KMS-11 (cell line): Measurements from ENCODE around the gene SPDL1.
A peak's percentile ranks its signal among the peaks of the same experiment; 100 is the strongest.

Experiments used
- H2AFZ ChIP-seq: fragments of 200-600 bp; sonication (generic); 2 replicates; pipeline ENCODE4 v1.6.1; 2016; ENCODE audit warnings: antibody characterized with exemption, mixed run types, low read depth
- H3K27ac ChIP-seq: fragments of 200-600 bp; sonication (generic); 2 replicates; pipeline ENCODE4 v1.6.1; 2016; ENCODE audit warnings: mild to moderate bottlenecking, mixed run types
- H3K27me3 ChIP-seq: fragments of 200-600 bp; sonication (generic); 2 replicates; pipeline ENCODE4 v1.6.1; 2017; ENCODE audit warnings: mild to moderate bottlenecking, low read depth, mixed run types, moderate library complexity; ENCODE audit not compliant: insufficient read depth
- H3K36me3 ChIP-seq: fragments of 200-600 bp; sonication (generic); 2 replicates; pipeline ENCODE4 v1.6.1; 2017; ENCODE audit warnings: mild to moderate bottlenecking, mixed run types; ENCODE audit not compliant: insufficient read depth
- H3K4me1 ChIP-seq: fragments of 200-600 bp; sonication (generic); 2 replicates; pipeline ENCODE4 v1.6.1; 2016; ENCODE audit warnings: mild to moderate bottlenecking, low read depth, mixed run types; ENCODE audit not compliant: poor library complexity, severe bottlenecking
- H3K4me2 ChIP-seq: fragments of 200-600 bp; sonication (generic); 2 replicates; pipeline ENCODE4 v1.7.0; 2016; ENCODE audit warnings: mild to moderate bottlenecking, mixed run types
- H3K4me3 ChIP-seq: fragments of 200-600 bp; sonication (generic); IDR thresholded peaks from 2 replicates; pipeline ENCODE4 v1.6.1; 2017; ENCODE audit warnings: low read depth, low read length, mixed read lengths; ENCODE audit not compliant: insufficient read depth
- H3K79me2 ChIP-seq: fragments of 200-600 bp; sonication (generic); 2 replicates; pipeline ENCODE4 v1.6.1; 2016; ENCODE audit warnings: low read depth, mixed run types; ENCODE audit not compliant: insufficient read depth
- H3K9ac ChIP-seq: fragments of 200-600 bp; sonication (generic); 2 replicates; pipeline ENCODE4 v1.6.1; 2016; ENCODE audit warnings: mild to moderate bottlenecking, mixed run types
- H4K20me1 ChIP-seq: fragments of 200-600 bp; sonication (generic); 2 replicates; pipeline ENCODE4 v1.6.1; 2016; ENCODE audit warnings: mild to moderate bottlenecking, mixed run types; ENCODE audit not compliant: insufficient read depth
- CTCF ChIP-seq: fragments of 200-600 bp; sonication (generic); conservative IDR thresholded peaks from 2 replicates; pipeline ENCODE4 v1.6.1; 2017; ENCODE audit warnings: low read depth, mild to moderate bottlenecking, antibody characterized with exemption, low read length, moderate library complexity, mixed read lengths

Gene SPDL1

DNA sequence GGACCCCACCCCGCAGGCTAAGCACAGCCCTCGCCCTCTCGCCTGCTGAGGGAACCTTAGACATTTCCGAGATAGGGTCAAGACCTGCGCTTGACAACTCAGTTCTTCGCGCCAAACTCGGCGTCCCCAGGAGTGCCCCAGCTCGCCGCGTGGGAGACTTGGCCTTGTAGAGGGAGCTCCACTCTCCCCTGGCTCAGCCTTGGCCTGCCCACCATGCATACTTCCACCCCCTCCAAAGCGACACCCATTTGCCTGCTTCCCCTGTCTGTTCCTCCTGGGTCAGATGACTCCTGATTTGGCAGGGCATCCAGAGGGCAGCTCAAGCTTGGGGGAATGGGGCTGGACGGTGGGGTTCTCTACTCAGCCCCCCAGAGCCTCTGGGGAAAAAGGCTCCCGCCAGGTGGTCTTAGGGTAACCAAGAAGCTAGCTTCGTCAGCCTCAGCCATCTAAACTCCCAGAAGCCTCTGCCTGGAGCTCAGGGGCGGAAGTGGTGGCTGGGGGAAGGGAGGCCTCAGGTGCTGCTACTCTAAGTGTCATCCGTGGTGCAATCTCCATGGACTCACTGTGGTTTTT lies 54.1 kb downstream of the SPDL1 start:
- Histone ChIP-seq H3K79me2 (no peaks in the 10 kb centered on the region), H3K27ac (peak overlapping the region; percentile 38), H3K4me3 (no peak overlapping the region), H3K9ac (peak overlapping the region; percentile 42; the same call in 1 of the 2 replicates), H3K4me2 (no peak overlapping the region; the same call in 1 of the 2 replicates), H3K27me3 (no peaks in the 10 kb centered on the region), H3K36me3 (no peaks in the 10 kb centered on the region), H4K20me1 (no peaks in the 10 kb centered on the region), H3K4me1 (no peaks in the 10 kb centered on the region), H2AFZ (peak overlapping the region; percentile 59; the same call in 1 of the 2 replicates)
- no peak for TF ChIP-seq CTCF

GRCh38 chr5:169641253-169641652 lies 57.7 kb downstream of the SPDL1 start:
- H4K20me1 ChIP-seq = no peaks in the 10 kb centered on the region
- no peaks in the 10 kb centered on the region for H3K36me3 ChIP-seq
- no peaks in the 10 kb centered on the region for H3K79me2 ChIP-seq
- H3K4me1 ChIP-seq = no peaks in the 10 kb centered on the region
- no peak overlapping the region for H2AFZ ChIP-seq
- H3K4me3 ChIP-seq = no peak overlapping the region
- H3K27me3 ChIP-seq = no peaks in the 10 kb centered on the region
- no peak for TF ChIP-seq CTCF
- no peak overlapping the region for H3K27ac ChIP-seq
- no peak overlapping the region for H3K4me2 ChIP-seq
- H3K9ac ChIP-seq = no peak overlapping the region

- H3K4me1 ChIP-seq = peaks cover 3% of the 10 kb centered on the region
- no peak overlapping the region for H3K27ac ChIP-seq
- H3K4me3 ChIP-seq = no peak overlapping the region
- TF ChIP-seq CTCF = no peak
- no peak overlapping the region for H2AFZ ChIP-seq
- no peaks in the 10 kb centered on the region for H3K36me3 ChIP-seq
- no peak overlapping the region for H3K9ac ChIP-seq
- no peaks in the 10 kb centered on the region for H3K27me3 ChIP-seq
- H3K4me2 ChIP-seq = no peak overlapping the region
- H3K79me2 ChIP-seq = no peaks in the 10 kb centered on the region
- H4K20me1 ChIP-seq = no peaks in the 10 kb centered on the region
Observed at GRCh38 chr5:169646856-169647255, 63.3 kb downstream of the SPDL1 start.

GRCh38 chr5:169647566-169647965 lies 64.0 kb downstream of the SPDL1 start:
- Histone ChIP-seq H3K27ac (no peak overlapping the region; the same call in 1 of the 2 replicates), H3K36me3 (no peaks in the 10 kb centered on the region), H3K9ac (no peak overlapping the region), H3K4me2 (peak overlapping the region; percentile 25; the same call in 1 of the 2 replicates), H4K20me1 (no peaks in the 10 kb centered on the region), H3K79me2 (no peaks in the 10 kb centered on the region), H2AFZ (no peak overlapping the region), H3K27me3 (no peaks in the 10 kb centered on the region), H3K4me1 (peaks cover 3% of the 10 kb centered on the region), H3K4me3 (no peak overlapping the region)
- no peak for TF ChIP-seq CTCF
